Measurements from ENCODE around the gene ZIC1. TPM values are rescaled to one million over a fixed set of nuclear protein-coding genes. Genes with fewer than 3 reads are reported as not detected.

ZIC1 gene
- total RNA-seq, 2 experiments from 2014 or later: not detected

DNA sequence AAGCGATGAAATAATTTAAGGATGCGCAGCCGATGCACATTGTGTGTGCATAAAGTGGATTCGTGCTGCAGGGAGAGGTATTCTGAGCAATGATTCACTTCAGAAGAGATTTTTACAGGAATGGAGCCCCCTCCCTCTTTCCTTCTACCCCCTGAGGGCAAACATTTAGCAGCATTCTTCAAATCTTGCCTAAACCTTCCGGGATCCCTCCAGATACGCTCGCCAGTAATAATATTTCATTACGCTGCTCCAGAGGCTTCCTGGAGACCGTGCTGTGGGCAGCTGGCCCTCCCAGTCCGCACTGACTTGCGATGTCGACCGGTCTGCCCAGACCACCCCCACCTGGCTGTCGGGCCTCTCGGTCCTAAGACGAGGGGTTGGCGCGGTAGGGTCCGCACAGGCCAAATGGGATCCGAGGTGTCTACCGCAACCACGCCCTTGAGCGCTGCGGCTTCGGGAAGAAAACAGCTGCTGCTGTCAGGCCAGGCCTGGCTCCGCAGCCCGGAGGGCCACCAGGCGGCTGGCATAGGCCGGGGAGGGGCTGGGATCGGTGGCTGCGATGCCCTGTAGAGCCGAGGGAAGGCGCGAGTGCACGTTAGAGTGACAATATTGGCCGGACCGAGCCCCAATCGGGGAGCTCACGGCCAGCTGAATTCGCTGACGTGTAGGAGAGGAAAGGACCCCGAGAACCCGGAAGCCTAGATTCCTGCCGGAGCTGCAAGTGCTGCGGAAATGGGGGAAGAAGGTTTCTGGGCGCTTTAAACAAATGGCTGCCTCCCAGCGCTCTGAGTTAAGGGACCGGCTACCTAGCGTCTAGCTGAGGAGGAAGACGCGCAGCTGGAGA is 17.2 kb upstream of the ZIC1 start:
- no peaks in the 10 kb centered on the region for H3K36me3 ChIP-seq (ENCODE audit: insufficient read depth, low read length)
- H4K20me1 ChIP-seq (ENCODE audit: insufficient read depth, low read length): no peaks in the 10 kb centered on the region
- intact Hi-C loops (cut with micrococcal nuclease; ENCODE audit: unreplicated experiment): no loop called here
- no TSS peak for BruUV-seq (replicated peaks)
- CTCF ChIA-PET (ENCODE audit: unreplicated experiment): no interaction called here
- H3K9me3 ChIP-seq (ENCODE audit: low read length): no peaks in the 10 kb centered on the region
- H3K9me2 ChIP-seq (ENCODE audit: insufficient read depth, low read length): no peaks in the 10 kb centered on the region
- no peak overlapping the region for H3K27ac ChIP-seq (ENCODE audit: low read depth, low read length, poor library complexity, severe bottlenecking)
- TF ChIP-seq EZH2phosphoT487 (IDR thresholded peaks at IDR 0.05; ENCODE audit: borderline replicate concordance, low read depth, low read length): no peak
- TF ChIP-seq, protein P1, sequence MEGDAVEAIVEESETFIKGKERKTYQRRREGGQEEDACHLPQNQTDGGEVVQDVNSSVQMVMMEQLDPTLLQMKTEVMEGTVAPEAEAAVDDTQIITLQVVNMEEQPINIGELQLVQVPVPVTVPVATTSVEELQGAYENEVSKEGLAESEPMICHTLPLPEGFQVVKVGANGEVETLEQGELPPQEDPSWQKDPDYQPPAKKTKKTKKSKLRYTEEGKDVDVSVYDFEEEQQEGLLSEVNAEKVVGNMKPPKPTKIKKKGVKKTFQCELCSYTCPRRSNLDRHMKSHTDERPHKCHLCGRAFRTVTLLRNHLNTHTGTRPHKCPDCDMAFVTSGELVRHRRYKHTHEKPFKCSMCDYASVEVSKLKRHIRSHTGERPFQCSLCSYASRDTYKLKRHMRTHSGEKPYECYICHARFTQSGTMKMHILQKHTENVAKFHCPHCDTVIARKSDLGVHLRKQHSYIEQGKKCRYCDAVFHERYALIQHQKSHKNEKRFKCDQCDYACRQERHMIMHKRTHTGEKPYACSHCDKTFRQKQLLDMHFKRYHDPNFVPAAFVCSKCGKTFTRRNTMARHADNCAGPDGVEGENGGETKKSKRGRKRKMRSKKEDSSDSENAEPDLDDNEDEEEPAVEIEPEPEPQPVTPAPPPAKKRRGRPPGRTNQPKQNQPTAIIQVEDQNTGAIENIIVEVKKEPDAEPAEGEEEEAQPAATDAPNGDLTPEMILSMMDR (conservative IDR thresholded peaks at IDR 0.05; ENCODE audit: low read length): no peak
- no peak for DNase-seq (ENCODE audit: low spot score)
- POLR2A ChIA-PET: no interaction called here
- no peak overlapping the region for H3K4me2 ChIP-seq (ENCODE audit: low read length)
- H2AFZ ChIP-seq (ENCODE audit: low read length): no peak overlapping the region
- H3K4me3 ChIP-seq (ENCODE audit: low read depth, low read length, poor library complexity, severe bottlenecking): no peak overlapping the region
- H3K4me1 ChIP-seq (ENCODE audit: insufficient read depth, low read length, poor library complexity, severe bottlenecking): no peaks in the 10 kb centered on the region
- no peaks in the 10 kb centered on the region for H3K79me2 ChIP-seq (ENCODE audit: insufficient read depth, low read depth, low read length)

DNA sequence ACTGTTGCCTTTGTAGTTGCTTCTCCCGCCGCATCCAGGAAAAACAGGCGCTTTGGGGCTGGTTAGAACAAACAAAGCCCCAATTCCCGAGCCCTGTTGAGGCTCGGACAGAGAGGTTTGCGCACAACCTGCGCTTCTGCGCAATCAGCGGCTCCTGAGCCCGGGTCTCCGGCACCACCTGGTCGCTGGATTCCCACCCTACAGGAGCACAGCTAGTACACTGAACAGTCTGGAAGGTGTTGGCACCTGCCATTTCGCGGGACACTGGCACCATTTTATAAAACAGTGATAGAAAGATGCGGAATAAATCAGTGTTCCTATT is 16.6 kb upstream of the ZIC1 start:
- TF ChIP-seq EZH2phosphoT487 (IDR thresholded peaks at IDR 0.05; ENCODE audit: borderline replicate concordance, low read depth, low read length): no peak
- TF ChIP-seq, protein P1 (conservative IDR thresholded peaks at IDR 0.05; ENCODE audit: low read length): no peak
- H3K79me2 ChIP-seq (ENCODE audit: insufficient read depth, low read depth, low read length): no peaks in the 10 kb centered on the region
- no peak for DNase-seq (ENCODE audit: low spot score)
- no peak overlapping the region for H3K4me3 ChIP-seq (ENCODE audit: low read depth, low read length, poor library complexity, severe bottlenecking)
- intact Hi-C loops (cut with micrococcal nuclease; ENCODE audit: unreplicated experiment): no loop called here
- H2AFZ ChIP-seq (ENCODE audit: low read length): no peak overlapping the region
- no TSS peak for BruUV-seq (replicated peaks)
- H3K4me2 ChIP-seq (ENCODE audit: low read length): no peak overlapping the region
- ChIA-PET POLR2A (no interaction called here), CTCF (ENCODE audit: unreplicated experiment) (no interaction called here)
- H3K4me1 ChIP-seq (ENCODE audit: insufficient read depth, low read length, poor library complexity, severe bottlenecking): no peaks in the 10 kb centered on the region
- no peaks in the 10 kb centered on the region for H4K20me1 ChIP-seq (ENCODE audit: insufficient read depth, low read length)
- H3K36me3 ChIP-seq (ENCODE audit: insufficient read depth, low read length): no peaks in the 10 kb centered on the region
- no peaks in the 10 kb centered on the region for H3K9me3 ChIP-seq (ENCODE audit: low read length)
- no peak overlapping the region for H3K27ac ChIP-seq (ENCODE audit: low read depth, low read length, poor library complexity, severe bottlenecking)
- no peaks in the 10 kb centered on the region for H3K9me2 ChIP-seq (ENCODE audit: insufficient read depth, low read length)

DNA sequence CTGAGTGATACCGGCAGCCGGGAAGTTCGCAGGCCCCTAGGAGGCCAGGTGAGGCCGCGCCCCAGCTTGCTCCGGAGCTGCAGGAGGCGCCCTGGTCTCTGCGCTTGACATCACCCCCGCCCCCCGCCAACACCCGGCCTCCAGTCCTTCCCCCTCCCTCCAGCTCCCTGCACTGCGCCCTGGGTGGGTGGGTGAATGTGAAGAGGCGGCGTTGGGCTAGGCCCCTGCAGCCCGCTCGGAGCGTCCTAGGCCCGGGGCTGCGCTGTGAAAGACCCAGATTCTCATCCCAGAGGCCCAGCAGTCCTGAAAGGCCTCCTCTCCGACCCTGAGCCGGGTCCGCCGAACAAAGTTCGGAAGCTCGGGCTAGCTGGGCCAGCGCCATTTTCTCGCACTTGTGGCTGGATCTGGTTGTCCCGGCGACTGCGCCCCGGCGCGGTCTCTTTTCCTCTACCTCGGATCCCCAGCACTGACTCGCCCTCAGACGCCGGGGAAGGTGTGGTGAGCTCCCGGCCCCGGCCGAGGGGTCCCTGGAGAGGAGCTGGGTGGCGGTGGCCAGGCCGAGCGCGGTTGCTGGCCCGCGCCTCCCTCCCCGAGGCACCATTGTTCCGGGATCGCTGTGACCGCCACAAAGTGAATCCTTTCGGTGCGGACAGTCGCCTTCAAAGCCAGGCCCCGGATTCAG is 15.8 kb upstream of the ZIC1 start:
- no TSS peak for BruUV-seq (replicated peaks)
- ChIA-PET POLR2A (no interaction called here), CTCF (ENCODE audit: unreplicated experiment) (no interaction called here)
- no peaks in the 10 kb centered on the region for H4K20me1 ChIP-seq (ENCODE audit: insufficient read depth, low read length)
- intact Hi-C loops (cut with micrococcal nuclease; ENCODE audit: unreplicated experiment): no loop called here
- H3K4me2 ChIP-seq (ENCODE audit: low read length): no peak overlapping the region
- no peaks in the 10 kb centered on the region for H3K36me3 ChIP-seq (ENCODE audit: insufficient read depth, low read length)
- no peaks in the 10 kb centered on the region for H3K4me1 ChIP-seq (ENCODE audit: insufficient read depth, low read length, poor library complexity, severe bottlenecking)
- H3K9me3 ChIP-seq (ENCODE audit: low read length): no peaks in the 10 kb centered on the region
- H3K9me2 ChIP-seq (ENCODE audit: insufficient read depth, low read length): no peaks in the 10 kb centered on the region
- DNase-seq (ENCODE audit: low spot score): no peak
- no peak overlapping the region for H3K27ac ChIP-seq (ENCODE audit: low read depth, low read length, poor library complexity, severe bottlenecking)
- no peak overlapping the region for H2AFZ ChIP-seq (ENCODE audit: low read length)
- TF ChIP-seq, protein P1 (conservative IDR thresholded peaks at IDR 0.05; ENCODE audit: low read length): no peak
- TF ChIP-seq EZH2phosphoT487 (IDR thresholded peaks at IDR 0.05; ENCODE audit: borderline replicate concordance, low read depth, low read length): no peak
- no peak overlapping the region for H3K4me3 ChIP-seq (ENCODE audit: low read depth, low read length, poor library complexity, severe bottlenecking)
- H3K79me2 ChIP-seq (ENCODE audit: insufficient read depth, low read depth, low read length): no peaks in the 10 kb centered on the region
